Endodermal cell (in vitro differentiated cells): Measurements from ENCODE around the gene AP2M1. TPM values are rescaled to one million over a fixed set of nuclear protein-coding genes. Genes with fewer than 3 reads are reported as not detected.

ENCODE experiments used
- DNase-seq: peaks from one replicate; pipeline ENCODE4 v3.0.0-alpha.2; 2017
- H3K27ac ChIP-seq: 2 replicates; pipeline ENCODE4 v1.5.1; 2013; ENCODE audit warnings: mild to moderate bottlenecking, low read depth, low read length, moderate library complexity
- H3K27me3 ChIP-seq: 2 replicates; pipeline ENCODE4 v1.6.1; 2013; ENCODE audit warnings: mild to moderate bottlenecking, low read length, moderate library complexity; ENCODE audit not compliant: insufficient read depth, control insufficient read depth, poor library complexity, severe bottlenecking
- H3K36me3 ChIP-seq: 2 replicates; pipeline ENCODE4 v1.7.0; 2013; ENCODE audit warnings: mild to moderate bottlenecking, low read length, moderate library complexity; ENCODE audit not compliant: control insufficient read depth, insufficient read depth
- H3K4me1 ChIP-seq: one replicate; pipeline ENCODE4 v1.7.0; 2013; ENCODE audit warnings: low read length; ENCODE audit not compliant: control insufficient read depth, insufficient read depth
- H3K4me3 ChIP-seq: 2 replicates; pipeline ENCODE4 v1.5.1; 2013; ENCODE audit warnings: mild to moderate bottlenecking, low read length, moderate library complexity
- H3K9ac ChIP-seq: 2 replicates; pipeline ENCODE4 v1.6.1; 2013; ENCODE audit warnings: mild to moderate bottlenecking, low read length, moderate library complexity; ENCODE audit not compliant: poor library complexity, severe bottlenecking; ENCODE audit errors: extremely low read depth
- H3K9me3 ChIP-seq: 2 replicates; pipeline ENCODE4 v1.6.1; 2013; ENCODE audit warnings: mild to moderate bottlenecking, low read length, moderate library complexity; ENCODE audit not compliant: control insufficient read depth
- H3K27ac Mint-ChIP-seq: 2 replicates; pipeline ENCODE4 v1.8.0; 2020; ENCODE audit warnings: mixed read lengths
- H3K27me3 Mint-ChIP-seq: 2 replicates; pipeline ENCODE4 v1.8.0; 2021; ENCODE audit warnings: mild to moderate bottlenecking, mixed read lengths; ENCODE audit not compliant: insufficient read depth
- H3K36me3 Mint-ChIP-seq: 2 replicates; pipeline ENCODE4 v1.8.0; 2020; ENCODE audit warnings: low read depth, mixed read lengths
- H3K4me1 Mint-ChIP-seq: 2 replicates; pipeline ENCODE4 v1.8.0; 2020; ENCODE audit warnings: mixed read lengths
- H3K4me3 Mint-ChIP-seq: 2 replicates; pipeline ENCODE4 v1.8.0; 2020; ENCODE audit warnings: mild to moderate bottlenecking, moderate library complexity, mixed read lengths
- H3K9me3 Mint-ChIP-seq: 2 replicates; pipeline ENCODE4 v1.8.0; 2020; ENCODE audit warnings: mild to moderate bottlenecking, mixed read lengths
- WGBS, 2 experiments: methylation state at CpG; one replicate each; pipeline versions ENCODE4 v1.1.5 to v1.1.7; 2013; ENCODE audit warnings: missing lambda C conversion rate in 2 of 2, mixed read lengths in 1 of 2; ENCODE audit not compliant: insufficient coverage in 1 of 2, insufficient read length in 1 of 2; 5-methylcytosine and 5-hydroxymethylcytosine counted together
- total RNA-seq, 2 donors: library from RNA; stranded (reverse); fragmentation: NEBNext Ultra II Directional in 1 of 2; extraction: Animal tissue kit (Norgen Biotek cat#: 25700) in 1 of 2; gene quantifications; 2 replicates in 1 of 2; 3 replicates in 1 of 2; pipeline ENCODE4 v1.2.1, GENCODE V29; 2021
- TF ChIP-seq, protein P1 (sequence below): fragments of 200-600 bp; sonication (generic); conservative IDR thresholded peaks from 2 replicates; pipeline ENCODE4 v1.5.0; 2021; ENCODE audit warnings: antibody characterized with exemption, mild to moderate bottlenecking

The AP2M1 gene
- total RNA-seq, 2 donors from 2014 or later = 412 to 450 TPM

GRCh38 chr3:184135149-184135910, 39.3 kb upstream of the AP2M1 start, which contains the start of gene EIF2B5:
Gene EIF2B5, plus strand, starts transcription at chr3:184135358. Its CDS starts 28 bp downstream, at chr3:184135386.
- peaks cover 12% of the 10 kb centered on the region for H3K4me1 Mint-ChIP-seq
- peaks cover 16% of the 10 kb centered on the region for H3K27me3 Mint-ChIP-seq
- 0% methylated on average over 20 to 56 of the region's 56 CpGs for WGBS, 2 experiments
- H3K36me3 ChIP-seq = peaks cover 13% of the 10 kb centered on the region
- peak within 1 kb of the TSS; percentile 48 for H3K27ac ChIP-seq
- H3K27me3 ChIP-seq = peaks cover 5% of the 10 kb centered on the region
- no peaks in the 10 kb centered on the region for H3K4me1 ChIP-seq
- peak within 1 kb of the TSS; percentile 95 for H3K4me3 Mint-ChIP-seq
- peak within 1 kb of the TSS; percentile 94 for H3K4me3 ChIP-seq
- H3K9ac ChIP-seq = peak within 1 kb of the TSS; percentile 81
- peak within 1 kb of the TSS; percentile 88 for H3K27ac Mint-ChIP-seq
- no peaks in the 10 kb centered on the region for H3K9me3 Mint-ChIP-seq
- peak; percentile 97 for DNase-seq
- peaks cover 12% of the 10 kb centered on the region for H3K36me3 Mint-ChIP-seq
- TF ChIP-seq, protein P1, sequence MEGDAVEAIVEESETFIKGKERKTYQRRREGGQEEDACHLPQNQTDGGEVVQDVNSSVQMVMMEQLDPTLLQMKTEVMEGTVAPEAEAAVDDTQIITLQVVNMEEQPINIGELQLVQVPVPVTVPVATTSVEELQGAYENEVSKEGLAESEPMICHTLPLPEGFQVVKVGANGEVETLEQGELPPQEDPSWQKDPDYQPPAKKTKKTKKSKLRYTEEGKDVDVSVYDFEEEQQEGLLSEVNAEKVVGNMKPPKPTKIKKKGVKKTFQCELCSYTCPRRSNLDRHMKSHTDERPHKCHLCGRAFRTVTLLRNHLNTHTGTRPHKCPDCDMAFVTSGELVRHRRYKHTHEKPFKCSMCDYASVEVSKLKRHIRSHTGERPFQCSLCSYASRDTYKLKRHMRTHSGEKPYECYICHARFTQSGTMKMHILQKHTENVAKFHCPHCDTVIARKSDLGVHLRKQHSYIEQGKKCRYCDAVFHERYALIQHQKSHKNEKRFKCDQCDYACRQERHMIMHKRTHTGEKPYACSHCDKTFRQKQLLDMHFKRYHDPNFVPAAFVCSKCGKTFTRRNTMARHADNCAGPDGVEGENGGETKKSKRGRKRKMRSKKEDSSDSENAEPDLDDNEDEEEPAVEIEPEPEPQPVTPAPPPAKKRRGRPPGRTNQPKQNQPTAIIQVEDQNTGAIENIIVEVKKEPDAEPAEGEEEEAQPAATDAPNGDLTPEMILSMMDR = peak; percentile 63
- H3K9me3 ChIP-seq = no peaks in the 10 kb centered on the region

DNA sequence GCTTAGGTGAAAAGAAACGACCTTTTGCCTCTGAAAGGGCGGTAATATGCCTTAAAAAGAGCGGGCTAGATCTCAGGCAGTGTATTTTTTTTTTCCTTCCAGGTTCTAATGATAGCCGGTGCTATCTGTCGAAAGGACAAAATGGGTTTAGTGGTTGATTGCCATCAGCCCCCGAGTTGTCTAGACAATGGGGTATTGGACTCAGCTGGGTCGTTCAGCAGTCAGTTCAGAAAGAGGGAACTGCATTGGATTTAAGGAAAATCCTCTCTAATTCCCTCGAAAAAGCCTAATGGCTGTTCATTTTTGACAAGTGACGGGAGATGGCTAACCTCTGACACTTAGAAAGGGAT, 38.8 kb upstream of the AP2M1 start:
- H3K27ac Mint-ChIP-seq = peak overlapping the region; percentile 88
- H3K4me3 ChIP-seq = peak overlapping the region; percentile 94
- H3K36me3 ChIP-seq = peaks cover 19% of the 10 kb centered on the region
- H3K4me1 ChIP-seq = no peaks in the 10 kb centered on the region
- peaks cover 12% of the 10 kb centered on the region for H3K4me1 Mint-ChIP-seq
- TF ChIP-seq, protein P1 = no peak
- H3K4me3 Mint-ChIP-seq = peak overlapping the region; percentile 95
- H3K36me3 Mint-ChIP-seq = peaks cover 16% of the 10 kb centered on the region
- peak overlapping the region; percentile 81 for H3K9ac ChIP-seq
- no peaks in the 10 kb centered on the region for H3K9me3 Mint-ChIP-seq
- H3K27ac ChIP-seq = no peak overlapping the region
- WGBS, 2 experiments = 9 to 11% methylated on average over 8 to 9 of the region's 9 CpGs
- peaks cover 5% of the 10 kb centered on the region for H3K27me3 ChIP-seq
- peaks cover 16% of the 10 kb centered on the region for H3K27me3 Mint-ChIP-seq
- DNase-seq = no peak
- no peaks in the 10 kb centered on the region for H3K9me3 ChIP-seq

- TF ChIP-seq, protein P1 = no peak
- no peak overlapping the region for H3K9ac ChIP-seq
- WGBS, 2 experiments = 95 to 96% methylated on average over 10 of the region's 10 CpGs
- Mint-ChIP-seq H3K27ac (no peak overlapping the region), H3K9me3 (no peaks in the 10 kb centered on the region), H3K4me1 (peaks cover 14% of the 10 kb centered on the region), H3K36me3 (peaks cover 47% of the 10 kb centered on the region), H3K4me3 (no peak overlapping the region), H3K27me3 (no peaks in the 10 kb centered on the region)
- H3K27ac ChIP-seq = no peak overlapping the region
- no peak for DNase-seq
- peaks cover 64% of the 10 kb centered on the region for H3K36me3 ChIP-seq
- H3K4me1 ChIP-seq = no peaks in the 10 kb centered on the region
- H3K4me3 ChIP-seq = no peak overlapping the region
- no peaks in the 10 kb centered on the region for H3K9me3 ChIP-seq
- no peaks in the 10 kb centered on the region for H3K27me3 ChIP-seq
These were observed 34.2 kb upstream of the AP2M1 start for GRCh38 chr3:184140436-184140835.
